GM21515 (cell line): ENCODE results near the gene SMCHD1.

Source experiments
- ATAC-seq: cut with Tn5 transposase; IDR thresholded peaks from one replicate; pipeline ENCODE4 v1.9.1; 2021; ENCODE audit not compliant: unreplicated experiment

The SMCHD1 gene

GRCh38 chr18:2655178-2655953 is at the start of gene SMCHD1:
Gene SMCHD1 (plus strand): TSS chr18:2655726. CDS start chr18:2656076, 350 bp downstream.
- peak; percentile 70 for ATAC-seq

DNA sequence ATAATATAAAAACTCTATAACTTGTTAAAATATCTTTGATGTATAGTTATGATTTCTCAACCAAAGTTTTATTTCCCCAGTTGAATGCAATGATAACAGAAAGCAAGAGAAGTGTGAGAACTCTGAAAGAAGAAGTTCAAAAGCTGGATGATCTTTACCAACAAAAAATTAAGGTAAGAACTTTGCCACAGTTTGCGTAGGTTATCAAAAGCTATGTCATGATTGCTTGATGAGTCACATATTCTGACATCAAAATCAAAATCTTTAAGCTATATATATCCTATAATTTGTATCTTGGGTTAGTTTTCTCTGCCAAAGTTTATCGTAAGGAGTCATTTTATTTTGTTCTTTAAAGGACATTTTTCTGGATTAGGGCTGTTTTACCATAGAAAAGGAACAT is 49.2 kb upstream of the SMCHD1 start:
- ATAC-seq, result no peak

DNA sequence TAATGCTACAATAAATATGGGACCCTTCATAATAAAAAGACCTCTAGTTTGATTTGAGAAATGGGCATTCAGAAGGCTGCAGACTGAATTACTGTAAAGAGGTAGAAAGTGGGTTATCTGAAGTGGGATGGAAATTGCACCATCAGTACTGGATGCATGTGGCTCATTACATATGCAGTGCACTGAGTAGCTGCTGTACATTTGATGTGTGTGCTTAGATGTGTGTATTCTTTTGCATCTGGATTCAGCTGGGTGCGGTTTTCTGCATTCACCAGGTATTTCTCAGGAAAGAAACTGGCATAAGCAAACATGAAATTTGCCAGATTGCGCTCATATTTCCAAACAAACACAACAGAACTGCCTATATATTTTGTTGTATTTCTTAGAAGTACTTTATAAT is 45.9 kb upstream of the SMCHD1 start:
- ATAC-seq, result no peak

DNA sequence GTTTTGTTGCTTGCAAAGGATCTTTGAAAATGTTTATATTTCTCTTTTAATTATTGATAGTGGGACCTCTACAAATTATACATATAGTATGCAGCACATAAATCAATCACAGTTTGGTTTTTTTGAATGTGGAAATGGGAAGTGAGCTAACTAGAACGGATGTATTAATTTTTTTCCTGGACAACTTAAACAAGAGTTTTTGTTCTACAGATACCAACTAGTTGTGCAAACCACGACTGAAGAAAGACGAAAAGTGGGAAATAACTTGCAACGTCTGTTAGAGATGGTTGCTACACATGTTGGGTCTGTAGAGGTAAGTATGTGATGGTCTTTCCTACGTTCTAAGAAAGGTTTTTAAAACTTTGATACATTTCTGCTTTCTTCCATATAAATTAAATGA is 45.0 kb upstream of the SMCHD1 start:
- ATAC-seq, result no peak

GRCh38 chr18:2612996-2613395 is 42.5 kb upstream of the SMCHD1 start:
- no peak for ATAC-seq

DNA sequence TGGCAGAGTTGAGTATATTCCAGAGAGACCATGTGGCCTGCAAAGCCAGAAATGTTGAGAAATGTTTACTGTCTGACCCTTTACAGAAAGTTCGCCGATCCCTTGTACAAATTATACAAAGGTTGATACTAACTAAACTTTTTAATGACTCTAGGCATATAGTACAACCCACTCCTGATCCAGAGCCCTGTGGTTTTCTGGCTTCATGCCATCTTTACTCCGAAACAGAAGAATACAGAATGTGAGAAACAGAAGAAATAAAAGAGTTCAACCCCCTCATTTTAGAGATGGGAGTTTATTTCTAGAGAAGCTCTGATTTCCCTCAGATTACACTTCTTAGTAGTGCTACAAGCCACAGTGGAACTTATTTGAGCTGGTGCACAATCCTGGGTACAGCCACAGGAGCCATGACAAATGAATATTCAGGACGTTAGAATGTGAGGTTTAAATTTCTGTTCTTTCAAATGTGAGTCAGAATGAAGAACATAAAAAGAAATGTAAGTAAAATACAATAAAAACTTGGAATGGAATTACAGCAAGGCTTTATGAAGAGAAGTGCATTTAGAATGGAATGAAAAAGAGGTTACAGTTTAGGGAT is 38.0 kb upstream of the SMCHD1 start:
- ATAC-seq, result no peak

- no peak for ATAC-seq
These were observed 37.5 kb upstream of the SMCHD1 start for GRCh38 chr18:2618009-2618408.

DNA sequence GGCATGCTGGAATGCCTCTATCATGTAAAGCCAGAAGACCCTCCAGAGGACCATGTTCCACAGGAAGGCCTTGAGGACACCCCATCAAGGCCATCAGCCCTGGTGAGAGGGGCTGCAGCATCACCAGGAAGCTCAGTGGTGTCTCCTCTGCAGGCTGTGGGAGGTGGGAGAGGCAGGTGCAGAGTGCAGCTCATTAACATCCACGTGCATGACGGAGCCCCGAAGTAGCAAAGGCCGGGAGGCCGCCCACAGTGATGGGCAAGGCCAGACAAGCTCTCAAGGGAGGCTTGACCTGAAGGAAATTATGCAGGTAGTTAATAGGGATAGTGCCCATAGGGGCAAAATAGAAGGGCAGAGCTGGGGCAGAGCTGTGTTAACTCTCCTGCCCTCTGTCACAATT is 30.3 kb upstream of the SMCHD1 start:
- ATAC-seq, result no peak

- ATAC-seq, result no peak
These were observed 27.7 kb upstream of the SMCHD1 start for GRCh38 chr18:2627821-2628276.

GRCh38 chr18:2629003-2629402 is 26.5 kb upstream of the SMCHD1 start:
- ATAC-seq, result no peak

- ATAC-seq, result no peak
These were observed 19.9 kb upstream of the SMCHD1 start for GRCh38 chr18:2635586-2635985.

GRCh38 chr18:2636126-2636631 is 19.3 kb upstream of the SMCHD1 start:
- peak; percentile 25 for ATAC-seq

- ATAC-seq, result peak; percentile 56
These were observed 13.9 kb upstream of the SMCHD1 start for GRCh38 chr18:2641638-2642037.

- no peak for ATAC-seq
These were observed 12.8 kb upstream of the SMCHD1 start for GRCh38 chr18:2642771-2643170.

DNA sequence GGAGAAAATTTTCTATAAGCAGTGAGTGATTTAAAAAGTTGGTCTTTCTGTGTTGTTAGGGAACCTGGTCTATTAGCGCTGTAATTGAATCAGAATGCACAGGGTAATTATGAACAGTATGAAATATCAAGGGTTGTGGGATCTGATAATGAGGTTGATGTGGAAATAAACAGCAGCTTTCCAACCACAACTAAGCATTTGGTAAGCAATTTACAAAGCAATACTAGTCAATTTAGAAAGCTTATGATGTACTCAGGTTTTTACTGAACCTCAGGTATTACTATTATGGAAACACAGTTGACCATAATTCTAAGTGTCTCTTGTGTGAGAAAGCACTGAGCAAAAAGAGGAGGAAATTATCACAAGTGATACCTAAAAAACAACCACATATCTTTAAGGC is 11.0 kb upstream of the SMCHD1 start:
- ATAC-seq, result no peak

DNA sequence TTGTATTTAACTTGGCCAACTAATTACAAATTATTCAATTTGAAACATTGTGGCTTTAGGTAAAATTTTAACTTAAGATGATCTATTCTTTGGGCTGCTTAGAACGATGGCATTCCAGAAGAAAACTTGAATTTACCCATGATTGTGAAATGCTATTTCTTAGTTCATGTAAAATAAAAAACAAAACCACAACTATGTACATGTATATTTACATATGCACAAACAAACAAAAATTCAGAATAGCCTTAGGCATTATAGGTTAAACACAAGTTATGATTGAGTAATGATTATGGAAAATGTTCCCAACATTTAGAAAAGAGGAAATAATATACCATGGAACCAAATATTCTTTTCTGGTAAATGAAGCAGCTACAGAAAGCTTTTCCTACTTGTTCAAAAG is 3.5 kb upstream of the SMCHD1 start:
- no peak for ATAC-seq

DNA sequence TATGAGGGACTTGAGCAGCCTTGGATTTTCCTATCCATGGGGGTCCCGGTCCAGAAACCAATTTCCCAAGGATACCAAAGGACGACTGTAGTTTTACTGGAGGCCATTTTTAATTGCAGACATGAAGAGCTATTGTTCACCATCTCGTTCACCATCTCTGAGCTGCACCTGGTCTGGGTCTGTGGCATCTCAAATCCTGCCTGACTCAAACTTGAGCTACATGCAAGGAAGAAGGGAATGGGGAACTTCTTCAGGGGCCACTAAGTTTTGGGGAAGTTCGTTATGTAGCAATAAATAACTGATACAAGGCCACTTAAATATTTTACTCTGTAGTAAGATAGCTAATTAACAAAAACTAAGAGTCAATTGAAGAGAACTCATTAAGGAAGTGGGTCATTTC is 2.1 kb upstream of the SMCHD1 start:
- no peak for ATAC-seq

DNA sequence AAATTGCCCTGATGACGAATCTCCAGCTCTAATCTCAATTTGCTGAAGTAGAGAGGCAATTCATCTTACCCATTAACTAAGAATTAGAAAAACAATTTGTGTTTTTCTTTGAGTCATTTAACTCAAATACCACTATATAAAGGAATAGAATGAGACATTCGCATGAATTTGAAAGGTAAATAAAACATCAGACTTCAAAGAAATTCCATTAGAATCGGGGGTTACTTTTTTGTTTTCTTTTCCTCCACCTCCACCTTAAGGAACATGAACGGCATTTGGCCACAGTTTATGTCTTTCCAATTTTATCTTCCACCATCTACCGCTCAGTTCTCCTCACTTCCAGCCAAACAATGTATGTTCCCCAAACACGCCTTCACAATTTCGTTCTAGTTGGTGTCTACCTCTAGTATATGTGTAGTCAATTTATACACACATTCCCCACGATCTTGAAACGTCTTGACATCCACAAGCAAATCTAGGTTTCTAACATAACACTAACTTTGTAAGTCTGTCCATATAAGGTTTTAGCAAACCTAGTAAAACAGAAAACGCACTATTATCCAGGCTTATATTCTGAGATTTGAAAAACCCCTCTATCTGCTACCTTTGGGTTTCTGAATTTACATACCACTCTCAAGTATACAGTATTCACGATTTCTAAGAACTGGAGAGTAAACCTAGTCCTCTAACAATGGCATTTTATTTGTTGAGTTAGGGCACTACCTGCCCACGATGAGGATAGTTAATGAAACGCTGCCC is 1.2 kb upstream of the SMCHD1 start:
- no peak for ATAC-seq

- ATAC-seq, result peak; percentile 36
These were observed 673 bp upstream of the SMCHD1 start for GRCh38 chr18:2654928-2655177.

DNA sequence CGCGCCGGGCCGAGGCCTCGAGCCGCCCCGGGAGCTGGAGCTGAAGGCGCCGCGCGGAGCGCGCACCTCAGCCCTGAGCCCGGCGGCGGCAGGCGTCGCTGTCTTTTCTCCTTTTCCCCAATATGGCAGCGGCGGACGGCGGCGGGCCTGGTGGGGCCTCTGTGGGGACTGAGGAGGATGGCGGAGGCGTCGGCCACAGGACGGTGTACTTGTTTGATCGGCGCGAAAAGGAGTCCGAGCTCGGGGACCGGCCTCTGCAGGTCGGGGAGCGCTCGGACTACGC is 369 bp downstream of the SMCHD1 start:
- no peak for ATAC-seq

- ATAC-seq, result peak; percentile 13
These were observed 883 bp downstream of the SMCHD1 start for GRCh38 chr18:2656237-2656980.
